B cell (primary cell): ENCODE measurements around the gene TLR5. TPM values are rescaled to one million over a fixed set of nuclear protein-coding genes. Genes with fewer than 3 reads are reported as not detected.

Experiments used
- ATAC-seq: fragments of 200-7000 bp; cut with Tn5 transposase; one replicate; pipeline ENCODE4 v1.10.0; 2021; ENCODE audit warnings: low read depth, mild to moderate bottlenecking, moderate number of reproducible peaks, moderate library complexity
- CTCF ChIA-PET: fragments of 350-600 bp; sonication (Branson Sonifier 250); formaldehyde crosslinking; loops from one replicate; lab custom pipeline; 2021; ENCODE audit warnings: antibody characterized with exemption, inconsistent platforms; lab: Charles Lee
- POLR2A ChIA-PET: fragments of 350-600 bp; sonication (Branson Sonifier 250); formaldehyde crosslinking; loops from one replicate; lab custom pipeline; 2021; ENCODE audit warnings: antibody characterized with exemption; lab: Charles Lee
- DNase-seq: peaks from one replicate; pipeline ENCODE4 v3.0.0; 2013
- H2AFZ ChIP-seq: 2 replicates; pipeline ENCODE4 v1.6.1; 2012; ENCODE audit warnings: mild to moderate bottlenecking, low read depth, low read length; ENCODE audit not compliant: insufficient read depth, poor library complexity, severe bottlenecking
- H3K27ac ChIP-seq, 2 donors: 1 replicate in 1 of 2; 2 replicates in 1 of 2; pipeline ENCODE4 v1.5.1; 2012 to 2013; ENCODE audit warnings: low read length in 2 of 2, mild to moderate bottlenecking in 2 of 2, moderate library complexity in 1 of 2
- H3K27me3 ChIP-seq, 4 experiments: fragments of 200-600 bp in 1 of 4; sonication (generic) in 1 of 4; replicated peaks in 1 of 4; 1 replicate in 2 of 4; 2 replicates in 2 of 4; pipeline versions ENCODE4 v1.6.1 to v1.7.0; 2013 to 2016; ENCODE audit warnings: low read length in 3 of 4, mild to moderate bottlenecking in 2 of 4, mixed read lengths in 1 of 4, moderate library complexity in 1 of 4; ENCODE audit not compliant: insufficient read depth in 4 of 4, control insufficient read depth in 3 of 4; ENCODE audit errors: control extremely low read depth in 1 of 4
- H3K36me3 ChIP-seq, 2 experiments: replicated peaks in 1 of 2; 1 replicate in 1 of 2; 2 replicates in 1 of 2; pipeline versions ENCODE4 v1.6.1 to v1.7.1; 2013; ENCODE audit warnings: low read length in 1 of 2; ENCODE audit not compliant: insufficient read depth in 2 of 2, control insufficient read depth in 1 of 2; ENCODE audit errors: control extremely low read depth in 1 of 2, extremely low read depth in 1 of 2
- H3K4me1 ChIP-seq, 2 donors: fragments of 200-600 bp in 1 of 2; sonication (generic) in 1 of 2; 1 replicate in 1 of 2; 2 replicates in 1 of 2; pipeline versions ENCODE4 v1.5.1 to v1.6.1; 2013 to 2017; ENCODE audit warnings: low read length in 2 of 2; ENCODE audit not compliant: control insufficient read depth in 2 of 2, insufficient read depth in 2 of 2
- H3K4me2 ChIP-seq: replicated peaks from 2 replicates; pipeline ENCODE3; 2012; ENCODE audit warnings: mild to moderate bottlenecking, low read depth, low read length; ENCODE audit not compliant: poor library complexity, severe bottlenecking
- H3K4me3 ChIP-seq, 5 experiments: fragments of 200-600 bp in 1 of 5; sonication (generic) in 1 of 5; 1 replicate in 3 of 5; 2 replicates in 2 of 5; pipeline versions ENCODE4 v1.5.1 to v1.7.0; 2011 to 2016; ENCODE audit warnings: low read length in 4 of 5, mild to moderate bottlenecking in 4 of 5, low read depth in 2 of 5, control low read depth in 1 of 5, moderate library complexity in 1 of 5; ENCODE audit not compliant: insufficient read depth in 1 of 5; ENCODE audit errors: control extremely low read depth in 1 of 5, extremely low read depth in 1 of 5
- H3K79me2 ChIP-seq: fragments of 200-600 bp; sonication (generic); one replicate; pipeline ENCODE4 v1.6.0; 2016; ENCODE audit warnings: low read length; ENCODE audit not compliant: control insufficient read depth, insufficient read depth
- H3K9ac ChIP-seq: fragments of 200-600 bp; sonication (generic); 2 replicates; pipeline ENCODE4 v1.6.1; 2017; ENCODE audit warnings: mild to moderate bottlenecking, low read length, moderate library complexity
- H3K9me3 ChIP-seq, 3 donors: one replicate each; pipeline versions ENCODE4 v1.6.1 to v1.7.1; 2013; ENCODE audit warnings: low read length in 2 of 3; ENCODE audit not compliant: control insufficient read depth in 2 of 3, insufficient read depth in 1 of 3; ENCODE audit errors: control extremely low read depth in 1 of 3
- H4K20me1 ChIP-seq: 2 replicates; pipeline ENCODE4 v1.6.0; 2012; ENCODE audit warnings: mild to moderate bottlenecking, low read length; ENCODE audit not compliant: insufficient read depth, control insufficient read depth, poor library complexity, severe bottlenecking
- H3K27ac Mint-ChIP-seq: one replicate; pipeline ENCODE4 v1.8.0; 2021; ENCODE audit warnings: mixed read lengths
- H3K27me3 Mint-ChIP-seq: one replicate; pipeline ENCODE4 v1.8.0; 2021; ENCODE audit warnings: mixed read lengths
- H3K4me1 Mint-ChIP-seq: one replicate; pipeline ENCODE4 v1.8.0; 2021; ENCODE audit warnings: mixed read lengths
- H3K4me3 Mint-ChIP-seq: one replicate; pipeline ENCODE4 v1.8.0; 2021; ENCODE audit warnings: mixed read lengths
- H3K9me3 Mint-ChIP-seq: one replicate; pipeline ENCODE4 v1.8.0; 2022; ENCODE audit warnings: mixed read lengths; ENCODE audit not compliant: insufficient read depth
- EZH2 ChIP-seq: IDR thresholded peaks from 2 replicates; pipeline ENCODE4 v1.6.1; 2012; ENCODE audit warnings: borderline replicate concordance, low read depth, mild to moderate bottlenecking, moderate library complexity, low read length; ENCODE audit not compliant: insufficient read depth, poor library complexity, severe bottlenecking
- WGBS: methylation state at CpG from one replicate; pipeline ENCODE4 v1.1.5; 2013; ENCODE audit warnings: missing lambda C conversion rate; ENCODE audit not compliant: insufficient coverage; 5-methylcytosine and 5-hydroxymethylcytosine counted together
- intact Hi-C: fragments of 100-400 bp; cut with micrococcal nuclease; formaldehyde crosslinking; loops from one replicate; pipeline ENCODE4 v1.10.0; 2022
- polyA plus RNA-seq: library from polyadenylated mRNA; depleted of rRNA; stranded (reverse); fragments of >200 nt; gene quantifications from 2 replicates; pipeline ENCODE4 v1.2.3, GENCODE V29; 2012
- total RNA-seq, 2 donors: library from RNA; stranded (reverse); fragments of 120-200 nt in 1 of 2; gene quantifications; 1 replicate in 1 of 2; 2 replicates in 1 of 2; pipeline versions ENCODE4 v1.2.3 to v1.2.4, GENCODE V29; 2013 to 2022
- TF ChIP-seq, protein P1 (sequence below): fragments of 200-600 bp; IDR thresholded peaks from one replicate; pipeline ENCODE4 v1.8.0; 2022; ENCODE audit warnings: antibody characterized with exemption, mild to moderate bottlenecking

TLR5 gene
- total and polyA plus RNA-seq, 2 donors (not counting 1 experiment from before 2014, with no cell fraction given), result 0.21 TPM; not detected in 1

GRCh38 chr1:223161321-223161720 is 18.3 kb upstream of the TLR5 start:
- Histone ChIP-seq H3K4me1 (no peaks in the 10 kb centered on the region), H3K79me2 (no peaks in the 10 kb centered on the region), H3K27me3 (peaks cover 0 to 18% (median 2%) of the 10 kb centered on the region in 4 experiments), H3K4me3 (no peak overlapping the region), H4K20me1 (no peaks in the 10 kb centered on the region), H3K9me3 (no peaks in the 10 kb centered on the region), H2AFZ (no peak overlapping the region), H3K27ac (no peak overlapping the region), H3K36me3 (no peaks in the 10 kb centered on the region), H3K9ac (no peak overlapping the region), H3K4me2 (no peak overlapping the region)
- ATAC-seq, result no peak
- Mint-ChIP-seq H3K27ac (no peak overlapping the region), H3K4me1 (no peaks in the 10 kb centered on the region), H3K9me3 (no peaks in the 10 kb centered on the region), H3K4me3 (no peak overlapping the region), H3K27me3 (peaks cover 40% of the 10 kb centered on the region)
- ChIA-PET POLR2A (no interaction called here), CTCF (interaction anchor here (1.6 kb wide), 1 partner anchor 27 kb away, joined by 6 read pairs; no protein-coding TSS in a partner anchor)
- no peak for DNase-seq
- WGBS, result 78% methylated on average over 2 of the region's 3 CpGs
- intact Hi-C loops, result no loop called here
- TF ChIP-seq EZH2, result no peak
- TF ChIP-seq, protein P1, sequence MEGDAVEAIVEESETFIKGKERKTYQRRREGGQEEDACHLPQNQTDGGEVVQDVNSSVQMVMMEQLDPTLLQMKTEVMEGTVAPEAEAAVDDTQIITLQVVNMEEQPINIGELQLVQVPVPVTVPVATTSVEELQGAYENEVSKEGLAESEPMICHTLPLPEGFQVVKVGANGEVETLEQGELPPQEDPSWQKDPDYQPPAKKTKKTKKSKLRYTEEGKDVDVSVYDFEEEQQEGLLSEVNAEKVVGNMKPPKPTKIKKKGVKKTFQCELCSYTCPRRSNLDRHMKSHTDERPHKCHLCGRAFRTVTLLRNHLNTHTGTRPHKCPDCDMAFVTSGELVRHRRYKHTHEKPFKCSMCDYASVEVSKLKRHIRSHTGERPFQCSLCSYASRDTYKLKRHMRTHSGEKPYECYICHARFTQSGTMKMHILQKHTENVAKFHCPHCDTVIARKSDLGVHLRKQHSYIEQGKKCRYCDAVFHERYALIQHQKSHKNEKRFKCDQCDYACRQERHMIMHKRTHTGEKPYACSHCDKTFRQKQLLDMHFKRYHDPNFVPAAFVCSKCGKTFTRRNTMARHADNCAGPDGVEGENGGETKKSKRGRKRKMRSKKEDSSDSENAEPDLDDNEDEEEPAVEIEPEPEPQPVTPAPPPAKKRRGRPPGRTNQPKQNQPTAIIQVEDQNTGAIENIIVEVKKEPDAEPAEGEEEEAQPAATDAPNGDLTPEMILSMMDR, result no peak

DNA sequence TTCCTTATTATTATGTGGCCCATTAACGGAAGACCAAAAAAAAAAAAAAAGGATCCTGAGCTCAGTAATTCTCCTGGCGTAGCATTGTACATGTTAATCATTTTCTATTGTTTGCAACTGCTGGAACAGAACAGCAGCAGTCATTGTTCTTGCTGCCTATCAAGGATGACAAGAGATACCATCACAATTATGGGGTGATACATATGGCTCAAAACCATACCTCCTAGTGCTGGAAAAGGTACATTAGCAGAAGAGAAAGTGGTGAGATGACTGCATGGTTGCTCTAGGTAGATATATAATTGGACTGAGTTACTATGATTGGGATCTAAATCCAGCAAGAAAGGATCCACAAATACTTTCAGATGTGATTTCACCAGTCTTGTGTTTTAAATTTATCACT is 13.3 kb upstream of the TLR5 start:
- DNase-seq (no peak), ATAC-seq (no peak)
- intact Hi-C loops, result no loop called here
- no peak overlapping the region for H3K27ac Mint-ChIP-seq
- H3K4me1 Mint-ChIP-seq, result no peaks in the 10 kb centered on the region
- ChIA-PET POLR2A (no interaction called here), CTCF (no interaction called here)
- no peak overlapping the region for H3K4me3 Mint-ChIP-seq
- Histone ChIP-seq H3K9me3 (no peaks in the 10 kb centered on the region), H4K20me1 (no peaks in the 10 kb centered on the region), H3K27me3 (peaks cover 0 to 7% (median 1%) of the 10 kb centered on the region in 4 experiments), H3K4me1 (no peaks in the 10 kb centered on the region), H3K27ac (no peak overlapping the region), H3K4me2 (no peak overlapping the region), H3K4me3 (no peak overlapping the region), H3K79me2 (no peaks in the 10 kb centered on the region), H3K9ac (no peak overlapping the region), H2AFZ (no peak overlapping the region), H3K36me3 (no peaks in the 10 kb centered on the region)
- 100% methylated on average over 1 of the region's 2 CpGs for WGBS
- no peaks in the 10 kb centered on the region for H3K9me3 Mint-ChIP-seq
- peaks cover 40% of the 10 kb centered on the region for H3K27me3 Mint-ChIP-seq
- no peak for TF ChIP-seq EZH2
- TF ChIP-seq, protein P1, result no peak
